Measurements from ENCODE around the gene RER1. TPM values are rescaled to one million over a fixed set of nuclear protein-coding genes. Genes with fewer than 3 reads are reported as not detected.

RER1 gene
- total RNA-seq, 1 experiment from 2014 or later: 155 TPM

GRCh38 chr1:2384130-2384860 is 7.3 kb upstream of the RER1 start (continued):
- TF ChIP-seq FOSL1 (IDR thresholded peaks at IDR 0.05; ENCODE audit: low read depth) (no peak), POLR2A (IDR thresholded peaks at IDR 0.05; ENCODE audit: borderline replicate concordance, extremely low read depth, insufficient read depth, insufficient read length) (no peak)

- ATAC-seq (no peak), DNase-seq (ENCODE audit: low read depth, low spot score) (no peak)
- Histone ChIP-seq H3K9ac (ENCODE audit: low read length) (no peak overlapping the region), H3K79me2 (ENCODE audit: insufficient read depth, low read length) (peaks cover 7% of the 10 kb centered on the region), H3K27me3 (ENCODE audit: insufficient read depth, low read length) (no peaks in the 10 kb centered on the region), H3K4me1 (ENCODE audit: control insufficient read depth in 1 of 2, insufficient read depth in 2 of 2, low read length in 2 of 2) (peaks cover 5 to 11% of the 10 kb centered on the region in 2 experiments), H3K36me3 (ENCODE audit: control insufficient read depth in 1 of 2, insufficient read depth in 2 of 2, low read length in 2 of 2) (peaks cover 0 to 6% of the 10 kb centered on the region in 2 experiments; a peak in 2 of 4 replicates), H3K4me2 (ENCODE audit: low read length) (no peak overlapping the region), H3K27ac (ENCODE audit: low read depth, low read length) (no peak overlapping the region), H3K9me2 (ENCODE audit: insufficient read depth) (no peaks in the 10 kb centered on the region), H3K9me3 (ENCODE audit: control insufficient read depth in 1 of 2, insufficient read depth in 1 of 2, low read depth in 1 of 2, low read length in 2 of 2) (no peaks in the 10 kb centered on the region), H4K20me1 (ENCODE audit: insufficient read depth) (no peaks in the 10 kb centered on the region), H2AFZ (ENCODE audit: low read depth, low read length, poor library complexity, severe bottlenecking) (no peak overlapping the region), H3K4me3 (replicated peaks in 1 of 2; ENCODE audit: low read depth in 1 of 2, low read length in 2 of 2) (no peak overlapping the region)
- intact Hi-C loops (cut with micrococcal nuclease): no loop called here
- ChIA-PET RAD21 (ENCODE audit: low non-redundant PET in 1 of 2, low total read pairs in 2 of 2, uncharacterized antibody in 2 of 2, unreplicated experiment in 2 of 2) (no interaction called here), CTCF (interaction anchor here (0.7 kb wide), 1 partner anchor 190 kb away, joined by 4 read pairs; the partner anchor contains the start of gene FAAP20), POLR2A (no interaction called here)
- BruUV-seq (replicated peaks): no TSS peak
- TF ChIP-seq EGR1 (IDR thresholded peaks at IDR 0.05; ENCODE audit: low read depth) (no peak), EZH2phosphoT487 (IDR thresholded peaks at IDR 0.05; ENCODE audit: borderline replicate concordance) (no peak), EZH2 (IDR thresholded peaks at IDR 0.05) (no peak), JUND (IDR thresholded peaks at IDR 0.05) (no peak), SP1 (IDR thresholded peaks at IDR 0.05; ENCODE audit: low read depth) (no peak), ELF1 (IDR thresholded peaks at IDR 0.05; ENCODE audit: borderline replicate concordance, low read depth) (no peak), ZBTB33 (IDR thresholded peaks at IDR 0.05; ENCODE audit: extremely low read depth, insufficient replicate concordance, low read length) (no peak), ATF3 (IDR thresholded peaks at IDR 0.05) (no peak), SRF (IDR thresholded peaks at IDR 0.05; ENCODE audit: low read depth) (no peak)
- TF ChIP-seq, protein P1, sequence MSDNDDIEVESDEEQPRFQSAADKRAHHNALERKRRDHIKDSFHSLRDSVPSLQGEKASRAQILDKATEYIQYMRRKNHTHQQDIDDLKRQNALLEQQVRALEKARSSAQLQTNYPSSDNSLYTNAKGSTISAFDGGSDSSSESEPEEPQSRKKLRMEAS (IDR thresholded peaks at IDR 0.05): no peak
Measured at GRCh38 chr1:2384941-2385481, 6.6 kb upstream of the RER1 start.
